WERI-Rb-1 (cell line): ENCODE data around the gene UBE2J2.

ENCODE experiments used
- DNase-seq: peaks from one replicate; pipeline ENCODE4 v3.0.0-alpha.2; 2020
- H3K27ac ChIP-seq: fragments of 250-450 bp; sonication (Bioruptor Pico); 2 replicates; pipeline ENCODE4 v1.5.1; 2020; ENCODE audit warnings: mild to moderate bottlenecking, moderate library complexity
- H3K27me3 ChIP-seq: fragments of 250-450 bp; sonication (Bioruptor Pico); 2 replicates; pipeline ENCODE4 v1.5.1; 2021; ENCODE audit warnings: mild to moderate bottlenecking, low read depth, moderate library complexity; ENCODE audit not compliant: insufficient read depth, severe bottlenecking
- H3K36me3 ChIP-seq: fragments of 250-450 bp; sonication (Bioruptor Pico); 2 replicates; pipeline ENCODE4 v1.5.1; 2020; ENCODE audit warnings: mild to moderate bottlenecking, moderate library complexity
- H3K4me3 ChIP-seq: 2 replicates; pipeline ENCODE4 v1.5.1; 2011; ENCODE audit warnings: low read depth, mild to moderate bottlenecking, control low read depth, low read length
- H3K9me3 ChIP-seq: fragments of 250-450 bp; sonication (Bioruptor Pico); 2 replicates; pipeline ENCODE4 v1.5.1; 2021; ENCODE audit warnings: mild to moderate bottlenecking, moderate library complexity; ENCODE audit not compliant: severe bottlenecking
- CTCF ChIP-seq: IDR thresholded peaks from 2 replicates; pipeline ENCODE4 v1.5.1; 2011; ENCODE audit warnings: low read depth, mild to moderate bottlenecking, control low read depth, inconsistent platforms, low read length

Gene UBE2J2

GRCh38 chr1:1284221-1285101, 10.8 kb upstream of the UBE2J2 start:
- H3K27me3 ChIP-seq, result no peaks in the 10 kb centered on the region
- no peak for DNase-seq
- no peak overlapping the region for H3K4me3 ChIP-seq
- no peaks in the 10 kb centered on the region for H3K36me3 ChIP-seq
- H3K27ac ChIP-seq, result peak overlapping the region; percentile 5; the same call in 1 of the 2 replicates
- no peak for TF ChIP-seq CTCF
- H3K9me3 ChIP-seq, result no peaks in the 10 kb centered on the region

DNA sequence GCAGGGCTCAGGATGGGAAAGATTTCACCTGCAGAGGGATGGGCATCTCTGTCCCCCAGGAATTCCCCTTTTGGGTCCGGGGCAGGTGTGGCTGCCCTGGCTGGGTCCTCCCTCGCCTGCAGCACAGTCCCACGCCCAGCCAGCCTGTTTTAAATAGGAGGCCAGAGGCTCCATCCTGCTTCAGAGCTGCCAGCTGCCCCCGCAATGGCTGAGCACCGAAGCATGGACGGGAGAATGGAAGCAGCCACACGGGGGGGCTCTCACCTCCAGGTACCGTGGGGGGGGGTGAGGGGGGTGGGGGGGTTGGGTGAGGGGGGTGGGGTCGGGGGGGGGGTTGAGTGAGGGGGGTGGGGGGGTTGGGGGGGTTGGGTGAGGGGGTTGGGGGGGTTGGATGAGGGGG, 10.2 kb upstream of the UBE2J2 start:
- H3K27me3 ChIP-seq, result no peaks in the 10 kb centered on the region
- no peaks in the 10 kb centered on the region for H3K9me3 ChIP-seq
- no peaks in the 10 kb centered on the region for H3K36me3 ChIP-seq
- H3K4me3 ChIP-seq, result no peak overlapping the region
- no peak overlapping the region for H3K27ac ChIP-seq
- peak; percentile 55 for DNase-seq
- TF ChIP-seq CTCF, result peak; percentile 26; the same call in 1 of the 2 replicates

DNA sequence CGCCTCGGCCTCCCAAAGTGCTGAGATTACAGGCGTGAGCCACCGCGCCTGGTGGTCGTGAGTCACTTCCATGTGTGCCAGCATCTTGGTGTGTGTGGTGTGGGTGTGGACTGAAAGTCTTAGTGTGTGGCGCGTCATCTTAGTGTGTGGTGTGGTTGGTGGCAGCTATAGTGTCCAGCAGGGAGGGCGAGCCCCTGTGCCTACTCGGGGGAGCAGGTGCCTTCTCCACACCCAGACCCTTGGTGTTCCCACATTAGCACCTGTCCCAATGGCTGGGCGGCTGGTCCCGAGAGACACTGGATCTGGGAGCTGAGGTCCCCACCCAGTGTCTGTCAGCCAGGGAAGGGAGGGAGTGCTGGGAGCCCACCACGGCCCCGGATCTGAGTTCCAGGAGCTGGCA, 9.3 kb upstream of the UBE2J2 start:
- TF ChIP-seq CTCF, result no peak

DNA sequence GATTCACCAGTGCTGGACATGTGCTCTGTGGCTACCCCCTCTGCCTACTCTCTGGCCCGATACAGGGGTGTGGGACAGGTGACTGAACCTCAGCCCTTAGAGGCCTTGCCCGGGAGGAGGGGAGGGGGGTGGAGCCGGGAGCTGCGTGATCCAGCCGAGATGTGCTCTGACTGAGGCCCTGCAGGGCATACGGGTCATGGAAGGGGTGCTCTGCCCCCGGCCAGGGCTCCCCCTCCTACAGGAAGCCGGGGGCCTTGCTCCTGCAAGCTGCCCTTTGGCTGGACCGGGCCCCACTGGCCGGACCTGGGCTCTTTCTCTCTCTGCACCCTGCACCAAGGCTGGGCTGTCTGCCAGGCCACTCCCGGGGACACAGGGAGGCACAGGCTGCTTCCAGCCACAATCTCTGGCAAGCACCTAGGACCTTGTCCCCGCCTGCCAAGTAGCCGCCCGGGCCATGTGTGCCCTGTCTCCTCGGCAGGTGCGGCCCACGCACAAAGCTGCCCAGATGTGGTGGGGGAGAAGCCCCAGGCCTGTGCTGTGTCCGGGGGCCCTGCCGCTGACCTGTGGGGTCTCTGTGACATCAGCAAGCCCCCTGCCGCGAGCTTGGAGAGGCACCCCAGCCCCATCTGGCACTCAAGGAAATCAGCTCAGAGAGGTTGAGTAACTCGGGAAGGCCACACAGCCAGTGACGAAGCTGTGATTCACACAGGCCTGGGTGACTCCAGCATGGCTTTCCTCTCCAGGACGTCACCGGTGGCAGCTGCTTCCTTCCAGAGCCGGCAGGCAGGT, 8.1 kb upstream of the UBE2J2 start:
- Histone ChIP-seq H3K9me3 (no peaks in the 10 kb centered on the region), H3K36me3 (no peaks in the 10 kb centered on the region), H3K27me3 (no peaks in the 10 kb centered on the region), H3K4me3 (no peak overlapping the region), H3K27ac (no peak overlapping the region)
- no peak for DNase-seq
- no peak for TF ChIP-seq CTCF

More for the DNA sequence above, 9.3 kb upstream of the UBE2J2 start:
- no peaks in the 10 kb centered on the region for H3K9me3 ChIP-seq
- no peaks in the 10 kb centered on the region for H3K36me3 ChIP-seq
- H3K27ac ChIP-seq, result no peak overlapping the region
- no peaks in the 10 kb centered on the region for H3K27me3 ChIP-seq
- no peak for DNase-seq
- H3K4me3 ChIP-seq, result no peak overlapping the region

- Histone ChIP-seq H3K36me3 (no peaks in the 10 kb centered on the region), H3K4me3 (no peak overlapping the region), H3K9me3 (no peaks in the 10 kb centered on the region), H3K27ac (no peak overlapping the region), H3K27me3 (no peaks in the 10 kb centered on the region)
- DNase-seq, result no peak
- no peak for TF ChIP-seq CTCF
Observed at GRCh38 chr1:1280782-1281481, 7.3 kb upstream of the UBE2J2 start.
